Progenitor cell of endocrine pancreas (in vitro differentiated cells): ENCODE data around the gene TXK. TPM values are rescaled to one million over a fixed set of nuclear protein-coding genes. Genes with fewer than 3 reads are reported as not detected.

ENCODE experiments used
- DNase-seq: peaks from one replicate; pipeline ENCODE4 v3.0.0; 2021; ENCODE audit warnings: low spot score; ENCODE audit not compliant: unreplicated experiment
- H3K27ac Mint-ChIP-seq: 2 replicates; pipeline ENCODE4 v1.8.0; 2021; ENCODE audit warnings: mild to moderate bottlenecking, moderate library complexity, mixed read lengths
- H3K27me3 Mint-ChIP-seq: 2 replicates; pipeline ENCODE4 v1.8.0; 2021; ENCODE audit warnings: mixed read lengths
- H3K36me3 Mint-ChIP-seq: 2 replicates; pipeline ENCODE4 v1.8.0; 2022; ENCODE audit warnings: mixed read lengths; ENCODE audit not compliant: insufficient read depth
- H3K4me1 Mint-ChIP-seq: 2 replicates; pipeline ENCODE4 v1.8.0; 2021; ENCODE audit warnings: low read depth, mixed read lengths
- H3K4me3 Mint-ChIP-seq: 2 replicates; pipeline ENCODE4 v1.8.0; 2021; ENCODE audit warnings: low read depth, mild to moderate bottlenecking, moderate library complexity, mixed read lengths
- H3K9me3 Mint-ChIP-seq: 2 replicates; pipeline ENCODE4 v1.8.0; 2021; ENCODE audit warnings: low read depth, mixed read lengths
- total RNA-seq: library from RNA; stranded (reverse); gene quantifications from 2 replicates; pipeline ENCODE4 v1.2.1, GENCODE V29; 2021
- TF ChIP-seq, protein P1 (sequence below): fragments of 200-600 bp; sonication (generic); IDR thresholded peaks from one replicate; pipeline ENCODE4 v1.5.0; 2021; ENCODE audit warnings: antibody characterized with exemption, mild to moderate bottlenecking; ENCODE audit not compliant: unreplicated experiment

The TXK gene
- total RNA-seq, 1 donor from 2014 or later = 1.3 TPM

DNA sequence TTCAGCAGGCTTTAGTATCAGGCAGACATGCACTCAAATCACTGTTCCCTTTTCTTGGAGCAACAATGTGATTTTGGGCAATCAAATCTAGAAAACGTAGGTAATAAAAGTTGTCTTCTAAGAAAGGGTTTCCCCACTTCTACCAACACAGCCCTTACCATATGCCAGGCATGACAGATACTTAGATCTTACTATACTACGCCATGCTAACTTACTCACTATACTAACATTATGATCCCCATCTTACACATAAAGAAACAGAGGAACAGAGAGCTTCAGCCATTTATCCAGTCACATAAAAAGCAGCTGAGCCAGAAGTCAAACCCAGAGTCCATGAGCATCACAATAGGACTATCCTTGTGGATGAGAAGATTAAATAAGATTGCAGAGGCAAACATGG is 9.2 kb downstream of the TXK start:
- Mint-ChIP-seq H3K27ac (no peak overlapping the region), H3K4me1 (peaks cover 23% of the 10 kb centered on the region), H3K27me3 (no peaks in the 10 kb centered on the region), H3K9me3 (no peaks in the 10 kb centered on the region), H3K4me3 (no peak overlapping the region), H3K36me3 (no peaks in the 10 kb centered on the region)
- TF ChIP-seq, protein P1, sequence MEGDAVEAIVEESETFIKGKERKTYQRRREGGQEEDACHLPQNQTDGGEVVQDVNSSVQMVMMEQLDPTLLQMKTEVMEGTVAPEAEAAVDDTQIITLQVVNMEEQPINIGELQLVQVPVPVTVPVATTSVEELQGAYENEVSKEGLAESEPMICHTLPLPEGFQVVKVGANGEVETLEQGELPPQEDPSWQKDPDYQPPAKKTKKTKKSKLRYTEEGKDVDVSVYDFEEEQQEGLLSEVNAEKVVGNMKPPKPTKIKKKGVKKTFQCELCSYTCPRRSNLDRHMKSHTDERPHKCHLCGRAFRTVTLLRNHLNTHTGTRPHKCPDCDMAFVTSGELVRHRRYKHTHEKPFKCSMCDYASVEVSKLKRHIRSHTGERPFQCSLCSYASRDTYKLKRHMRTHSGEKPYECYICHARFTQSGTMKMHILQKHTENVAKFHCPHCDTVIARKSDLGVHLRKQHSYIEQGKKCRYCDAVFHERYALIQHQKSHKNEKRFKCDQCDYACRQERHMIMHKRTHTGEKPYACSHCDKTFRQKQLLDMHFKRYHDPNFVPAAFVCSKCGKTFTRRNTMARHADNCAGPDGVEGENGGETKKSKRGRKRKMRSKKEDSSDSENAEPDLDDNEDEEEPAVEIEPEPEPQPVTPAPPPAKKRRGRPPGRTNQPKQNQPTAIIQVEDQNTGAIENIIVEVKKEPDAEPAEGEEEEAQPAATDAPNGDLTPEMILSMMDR = no peak
- no peak for DNase-seq

DNA sequence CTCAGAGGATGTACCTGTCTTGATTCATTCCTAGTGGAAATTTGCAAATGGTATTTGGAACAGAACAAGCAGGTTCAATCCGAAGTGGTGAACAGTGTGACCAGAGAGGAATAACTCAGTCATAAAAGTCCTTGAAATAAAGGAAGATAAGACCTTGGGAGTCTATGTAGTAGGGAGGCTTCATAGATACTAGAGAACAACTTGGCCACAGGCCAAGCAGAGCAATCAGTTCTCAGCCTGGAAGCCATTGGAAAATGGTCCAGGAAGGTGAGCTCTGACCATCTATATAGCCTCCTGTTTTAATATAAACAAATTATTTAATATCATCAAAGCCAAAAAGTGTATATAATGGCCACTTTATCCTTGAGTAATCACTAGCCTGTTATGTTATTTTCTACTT is 11.3 kb downstream of the TXK start:
- no peak overlapping the region for H3K27ac Mint-ChIP-seq
- no peak for DNase-seq
- no peak overlapping the region for H3K4me3 Mint-ChIP-seq
- TF ChIP-seq, protein P1 = no peak
- H3K36me3 Mint-ChIP-seq = no peaks in the 10 kb centered on the region
- no peaks in the 10 kb centered on the region for H3K27me3 Mint-ChIP-seq
- H3K9me3 Mint-ChIP-seq = no peaks in the 10 kb centered on the region
- peaks cover 19% of the 10 kb centered on the region for H3K4me1 Mint-ChIP-seq

DNA sequence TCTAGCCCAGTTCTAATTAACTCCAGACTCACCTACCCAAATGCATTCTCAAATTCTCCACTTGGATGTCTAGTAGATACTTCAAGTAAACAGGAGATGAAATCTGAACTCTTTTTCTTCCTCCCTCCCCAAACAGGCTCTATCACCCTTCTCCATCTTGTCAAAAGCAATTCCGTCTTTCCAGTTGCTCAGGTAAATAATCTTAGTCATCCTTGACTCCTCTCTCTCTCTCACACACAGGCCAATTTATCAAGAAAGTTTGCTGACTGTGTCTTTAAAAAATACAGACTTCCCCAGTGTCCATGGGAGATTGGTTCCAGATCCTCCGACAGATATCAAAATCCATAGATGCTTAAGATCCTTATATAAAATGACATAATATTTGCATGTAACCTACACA is 12.9 kb downstream of the TXK start:
- Mint-ChIP-seq H3K27ac (no peak overlapping the region), H3K9me3 (no peaks in the 10 kb centered on the region)

DNA sequence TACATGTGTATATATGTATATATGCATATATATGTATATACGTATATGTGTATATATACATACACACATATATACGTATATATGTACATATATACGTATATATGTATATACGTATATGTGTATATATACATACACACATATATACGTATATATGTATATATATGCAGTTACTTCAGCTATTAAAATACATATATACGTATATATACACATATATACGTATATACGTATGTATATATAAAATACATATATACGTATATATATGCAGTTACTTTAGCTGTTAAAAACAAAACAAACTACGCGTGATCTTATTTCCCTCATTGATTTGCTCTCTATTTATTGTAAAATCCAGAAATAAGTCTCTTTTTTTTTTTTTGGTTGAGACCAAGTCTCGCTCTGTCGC is 13.9 kb downstream of the TXK start:
- no peaks in the 10 kb centered on the region for H3K9me3 Mint-ChIP-seq
- no peak for DNase-seq
- H3K4me3 Mint-ChIP-seq = no peak overlapping the region
- H3K27me3 Mint-ChIP-seq = no peaks in the 10 kb centered on the region
- H3K36me3 Mint-ChIP-seq = no peaks in the 10 kb centered on the region
- no peak overlapping the region for H3K27ac Mint-ChIP-seq
- H3K4me1 Mint-ChIP-seq = peaks cover 5% of the 10 kb centered on the region
- TF ChIP-seq, protein P1 = no peak

More for the DNA sequence above, 12.9 kb downstream of the TXK start:
- TF ChIP-seq, protein P1 = no peak
- Mint-ChIP-seq H3K4me1 (peaks cover 10% of the 10 kb centered on the region), H3K36me3 (no peaks in the 10 kb centered on the region), H3K4me3 (no peak overlapping the region), H3K27me3 (no peaks in the 10 kb centered on the region)
- DNase-seq = no peak

DNA sequence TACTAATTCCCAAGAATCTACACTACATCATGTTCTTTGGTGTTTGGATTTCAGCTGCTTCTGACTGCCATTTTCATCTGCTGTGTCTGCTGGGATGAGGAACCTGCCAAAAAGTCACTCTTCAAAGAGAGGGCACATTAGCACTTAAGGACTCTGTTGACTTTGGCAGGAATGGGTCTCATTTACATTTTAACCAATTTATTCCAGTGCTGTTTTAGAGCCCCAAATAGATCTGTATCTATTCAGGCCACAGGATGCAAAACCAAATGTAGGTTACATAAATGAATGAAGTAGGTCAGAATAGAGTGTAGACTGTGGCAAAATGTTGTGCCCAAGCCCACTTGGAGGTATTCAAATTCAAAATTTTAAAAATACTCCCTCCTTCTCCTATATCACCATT is 14.4 kb downstream of the TXK start:
- H3K27me3 Mint-ChIP-seq = no peaks in the 10 kb centered on the region
- no peak overlapping the region for H3K4me3 Mint-ChIP-seq
- TF ChIP-seq, protein P1 = no peak
- no peaks in the 10 kb centered on the region for H3K9me3 Mint-ChIP-seq
- H3K36me3 Mint-ChIP-seq = no peaks in the 10 kb centered on the region
- peaks cover 4% of the 10 kb centered on the region for H3K4me1 Mint-ChIP-seq
- DNase-seq = no peak
- no peak overlapping the region for H3K27ac Mint-ChIP-seq
